Choroid plexus epithelial cell (primary cell): ENCODE data around the gene MIER2.

Experiments
- DNase-seq: peaks from one replicate; pipeline ENCODE4 v3.0.0-alpha.2; 2010; ENCODE audit warnings: low read depth
- H3K4me3 ChIP-seq: 2 replicates; pipeline ENCODE4 v1.5.1; 2011; ENCODE audit warnings: low read depth, mild to moderate bottlenecking, control low read depth, low read length, moderate library complexity
- TF ChIP-seq, protein P1 (sequence below): conservative IDR thresholded peaks from 2 replicates; pipeline ENCODE4 v1.5.1; 2011; ENCODE audit warnings: low read depth, mild to moderate bottlenecking, control low read depth, inconsistent platforms, low read length, moderate library complexity

The MIER2 gene

GRCh38 chr19:311813-312261, 32.8 kb downstream of the MIER2 start:
- H3K4me3 ChIP-seq: no peak overlapping the region
- DNase-seq: no peak
- TF ChIP-seq, protein P1, sequence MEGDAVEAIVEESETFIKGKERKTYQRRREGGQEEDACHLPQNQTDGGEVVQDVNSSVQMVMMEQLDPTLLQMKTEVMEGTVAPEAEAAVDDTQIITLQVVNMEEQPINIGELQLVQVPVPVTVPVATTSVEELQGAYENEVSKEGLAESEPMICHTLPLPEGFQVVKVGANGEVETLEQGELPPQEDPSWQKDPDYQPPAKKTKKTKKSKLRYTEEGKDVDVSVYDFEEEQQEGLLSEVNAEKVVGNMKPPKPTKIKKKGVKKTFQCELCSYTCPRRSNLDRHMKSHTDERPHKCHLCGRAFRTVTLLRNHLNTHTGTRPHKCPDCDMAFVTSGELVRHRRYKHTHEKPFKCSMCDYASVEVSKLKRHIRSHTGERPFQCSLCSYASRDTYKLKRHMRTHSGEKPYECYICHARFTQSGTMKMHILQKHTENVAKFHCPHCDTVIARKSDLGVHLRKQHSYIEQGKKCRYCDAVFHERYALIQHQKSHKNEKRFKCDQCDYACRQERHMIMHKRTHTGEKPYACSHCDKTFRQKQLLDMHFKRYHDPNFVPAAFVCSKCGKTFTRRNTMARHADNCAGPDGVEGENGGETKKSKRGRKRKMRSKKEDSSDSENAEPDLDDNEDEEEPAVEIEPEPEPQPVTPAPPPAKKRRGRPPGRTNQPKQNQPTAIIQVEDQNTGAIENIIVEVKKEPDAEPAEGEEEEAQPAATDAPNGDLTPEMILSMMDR: no peak

DNA sequence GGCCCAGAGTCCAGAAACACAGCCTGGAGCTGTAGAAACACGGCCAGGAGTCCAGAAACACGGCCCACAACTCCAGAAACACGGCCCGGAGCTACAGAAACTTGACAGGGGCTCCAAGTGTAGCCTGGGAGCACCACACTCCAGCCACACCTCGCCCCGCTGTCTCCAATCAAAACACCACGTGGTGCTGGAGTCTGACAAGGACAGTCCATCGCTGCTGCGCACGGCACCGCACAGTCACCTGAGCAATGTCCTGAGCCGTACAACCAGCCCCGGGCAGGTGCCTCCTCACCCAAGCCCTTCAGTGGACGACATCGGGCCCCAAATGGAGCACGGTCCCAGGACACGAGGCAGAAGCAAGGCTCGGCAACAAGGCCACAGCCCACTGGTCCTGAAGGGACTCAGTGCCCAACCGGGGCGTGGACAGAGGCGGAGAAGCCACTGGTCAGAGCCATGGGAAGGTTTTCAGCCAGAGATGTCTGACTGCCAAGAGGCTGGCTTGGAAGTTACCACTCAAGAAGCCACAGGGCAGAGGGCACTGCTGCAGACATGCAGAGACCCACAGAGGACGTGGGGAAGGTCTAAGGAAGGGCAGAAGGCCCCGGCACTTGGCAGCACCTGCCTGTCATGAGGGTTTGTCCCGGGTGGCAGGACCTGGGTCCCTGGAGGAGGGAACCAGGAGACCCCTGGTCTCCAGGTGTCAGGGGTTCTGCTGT, 33.7 kb downstream of the MIER2 start:
- H3K4me3 ChIP-seq: peak overlapping the region; percentile 40
- no peak for DNase-seq
- TF ChIP-seq, protein P1: no peak

GRCh38 chr19:310141-310651, 34.4 kb downstream of the MIER2 start:
- TF ChIP-seq, protein P1: peak; percentile 37
- H3K4me3 ChIP-seq: peak overlapping the region; percentile 40
- DNase-seq: peak; percentile 86

- H3K4me3 ChIP-seq: no peak overlapping the region
- TF ChIP-seq, protein P1: no peak
- DNase-seq: no peak
These were observed 35.4 kb downstream of the MIER2 start for GRCh38 chr19:309206-309565.

GRCh38 chr19:308471-309205, 36.0 kb downstream of the MIER2 start:
- DNase-seq: no peak
- H3K4me3 ChIP-seq: no peak overlapping the region
- TF ChIP-seq, protein P1: no peak

GRCh38 chr19:307793-308420, 36.7 kb downstream of the MIER2 start:
- no peak for DNase-seq
- TF ChIP-seq, protein P1: no peak
- no peak overlapping the region for H3K4me3 ChIP-seq
